Heart right ventricle (tissue), 16 donors: ENCODE data around the gene ZNF503. TPM values are rescaled to one million over a fixed set of nuclear protein-coding genes. Genes with fewer than 3 reads are reported as not detected.

Experiments
- ATAC-seq, 8 donors: fragments of 200-7000 bp; cut with Tn5 transposase; one replicate each; pipeline ENCODE4 v1.9.1; 2020; ENCODE audit warnings: mild to moderate bottlenecking in 8 of 8, moderate library complexity in 8 of 8, moderate number of reproducible peaks in 1 of 8
- DNase-seq, 2 donors: peaks; one replicate each; pipeline ENCODE4 v3.0.0-alpha.2; 2020
- H3K27ac ChIP-seq, 10 donors: fragments of 200-600 bp; sonication (generic) in 2 of 10; one replicate each; pipeline versions ENCODE4 v1.5.0 to v1.8.0; 2020 to 2022; ENCODE audit warnings: mild to moderate bottlenecking in 3 of 10
- H3K27me3 ChIP-seq, 7 donors: fragments of 200-600 bp; one replicate each; pipeline ENCODE4 v1.8.0; 2021 to 2022; ENCODE audit warnings: mild to moderate bottlenecking in 2 of 7
- H3K36me3 ChIP-seq, 9 donors: fragments of 200-600 bp; sonication (generic) in 1 of 9; one replicate each; pipeline versions ENCODE4 v1.5.0 to v1.8.0; 2020 to 2022; ENCODE audit warnings: mild to moderate bottlenecking in 2 of 9
- H3K4me1 ChIP-seq, 9 donors: fragments of 200-600 bp; sonication (generic) in 1 of 9; one replicate each; pipeline versions ENCODE4 v1.5.0 to v1.8.0; 2020 to 2022; ENCODE audit warnings: mild to moderate bottlenecking in 4 of 9
- H3K4me3 ChIP-seq, 10 donors: fragments of 200-600 bp; sonication (generic) in 2 of 10; one replicate each; pipeline versions ENCODE4 v1.5.0 to v1.8.0; 2020 to 2022; ENCODE audit warnings: mild to moderate bottlenecking in 7 of 10, moderate library complexity in 2 of 10
- H3K9me3 ChIP-seq, 11 donors: fragments of 200-600 bp in 10 of 11; sonication (generic) in 2 of 11; one replicate each; pipeline versions ENCODE4 v1.5.0 to v1.8.0; 2013 to 2022; ENCODE audit warnings: mild to moderate bottlenecking in 2 of 11, control low read depth in 1 of 11, moderate library complexity in 1 of 11
- CTCF ChIP-seq, 9 donors: fragments of 200-600 bp; sonication (generic) in 2 of 9; IDR thresholded peaks; one replicate each; pipeline versions ENCODE4 v1.5.0 to v1.8.0; 2021 to 2022; ENCODE audit warnings: antibody characterized with exemption in 9 of 9, mild to moderate bottlenecking in 5 of 9, moderate library complexity in 1 of 9
- WGBS, 2 donors: extraction: QIAGEN DNeasy Blood & Tissue Kit; methylation state at CpG; one replicate each; pipeline ENCODE4 v1.1.7; 2013; ENCODE audit warnings: inconsistent platforms in 1 of 2; 5-methylcytosine and 5-hydroxymethylcytosine counted together
- intact Hi-C, 10 donors: fragments of 100-400 bp; cut with DNase I; formaldehyde crosslinking; loops; one replicate each; pipeline versions ENCODE4 v1.11.1 to v1.14.2; 2022
- polyA plus RNA-seq, 2 donors: library from polyadenylated mRNA; stranded (reverse); fragments of 200-250 nt; gene quantifications; one replicate each; pipeline ENCODE4 v1.2.3, GENCODE V29; 2013
- total RNA-seq, 10 donors: library from RNA; stranded (reverse); fragmentation: NEBNext Ultra II Directional in 3 of 10; extraction: Animal tissue kit (Norgen Biotek cat#: 25700) in 3 of 10; gene quantifications; one replicate each; pipeline versions ENCODE4 v1.2.1 to v1.2.4, GENCODE V29; 2021 to 2023
- donor health status: Arrhythmogenic right ventricular cardiomyopathy.
- donor health status: ischemic (EF 13 %, LVEDD 7.1; RV severe dilation, severe dysfunction).
- donor health status: healthy with polysubstance abuse.
- donor health status: DM: no; HTN: yes; CAD: no.
- donor health status: DM: no; HTN: no; CAD: no.
- donor health status: ischemic (EF 25% LVEDD 6.9; RV normal size, moderate dysfunction).
- donor health status: ischemic (EF 25% LVEDD 5.7; RV mildly dilated, moderate dysfunction).
- donor health status: healthy.
- donor health status: DM: yes; HTN: yes; CAD: no.
- donor health status: Ischemic cardiomyopathy.
- donor health status: ischemic (EF 35%, LVEDD 5.7; RV mildly dilated, moderate dysfunction).
- donor health status: nonischemic (EF 11% LVEDD 7.7; RV severe dilation, severe dysfunction).
- donor health status: DM: yes; HTN: yes; CAD: no.
- donor health status: PGD.
- donor health status: ischemic (EF 29% LVEDD 5.4; RV normal size, mild dysfunction).
- donor health status: nonischemic (EF 23%, LVEDD 6.1; RV moderate dilation, normal function).

The ZNF503 gene
- total and polyA plus RNA-seq, 12 donors: 2.5 to 9.7 (median 4.5) TPM

DNA sequence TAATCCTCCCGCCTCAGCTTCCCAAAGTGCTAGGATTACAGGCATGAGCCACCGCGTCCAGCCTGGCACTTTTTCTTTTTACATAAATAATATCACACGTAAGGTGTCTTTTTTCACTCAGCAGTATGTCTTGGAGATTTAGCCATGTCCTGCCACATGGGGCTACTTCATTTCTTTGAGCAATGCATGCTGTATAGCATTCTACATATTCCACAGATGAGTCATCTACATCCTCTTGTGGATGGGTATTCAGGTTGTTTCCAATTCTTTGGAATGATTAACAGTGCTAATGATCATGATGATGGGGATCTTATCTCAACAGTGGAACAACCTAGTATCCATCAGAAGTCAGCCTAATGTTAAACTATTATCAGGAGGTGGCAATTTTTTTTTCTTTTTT, 50.8 kb downstream of the ZNF503 start:
- Histone ChIP-seq H3K27me3 (peaks cover 0 to 5% (median 0%) of the 10 kb centered on the region in 7 donors), H3K27ac (no peak overlapping the region), H3K4me3 (no peak overlapping the region), H3K4me1 (no peaks in the 10 kb centered on the region), H3K36me3 (no peaks in the 10 kb centered on the region), H3K9me3 (peaks cover 0 to 10% (median 0%) of the 10 kb centered on the region in 11 donors)
- WGBS, 2 donors: 85 to 89% methylated on average over 4 of the region's 4 CpGs
- DNase-seq (no peak), ATAC-seq (no peak)
- intact Hi-C loops: no loop called here
- TF ChIP-seq CTCF (IDR thresholded peaks at IDR 0.05): no peak

Other genes with a start within 250 kb of the ZNF503 start
- 100 to 1,000 TPM; 445 to 606 (median 499) TPM for gene VDAC2, start 191.0 kb downstream of the ZNF503 start, total RNA-seq
- 100 to 1,000 TPM; 193 to 457 TPM for gene VDAC2, start 191.0 kb downstream of the ZNF503 start, polyA plus RNA-seq
- gene COMTD1, start 165.8 kb downstream of the ZNF503 start, total RNA-seq: 10 to 100 TPM; 16.4 to 51.5 (median 29.4) TPM
- gene COMTD1, start 165.8 kb downstream of the ZNF503 start, polyA plus RNA-seq: 100 to 1,000 TPM; 103 to 254 TPM
- gene LRMDA, start 29.9 kb upstream of the ZNF503 start, total RNA-seq: 10 to 100 TPM in 9 of 10 donors, 1 to 10 TPM in 1; 4.7 to 59.8 (median 13.6) TPM
- gene LRMDA, start 29.9 kb upstream of the ZNF503 start, polyA plus RNA-seq: 1 to 10 TPM; 4.0 to 8.3 TPM